ENCODE data around the gene ZNF646. TPM values are rescaled to one million over a fixed set of nuclear protein-coding genes. Genes with fewer than 3 reads are reported as not detected.

The ZNF646 gene
- total RNA-seq, 2 experiments from 2014 or later, result 26.0 to 30.3 TPM

- Mint-ChIP-seq H3K36me3 (ENCODE audit: low read depth) (peaks cover 20% of the 10 kb centered on the region), H3K4me3 (no peak overlapping the region), H3K27ac (no peak overlapping the region), H3K27me3 (ENCODE audit: low read depth) (no peaks in the 10 kb centered on the region), H3K9me3 (ENCODE audit: insufficient read depth) (no peaks in the 10 kb centered on the region), H3K4me1 (ENCODE audit: low read depth) (peaks cover 5% of the 10 kb centered on the region)
- DNase-seq, result no peak
- ATAC-seq, result no peak
- ChIA-PET POLR2A (interaction anchor here (1.3 kb wide), 1 partner anchor 50 kb away, joined by 3 read pairs; the partner anchor contains the start of gene FUS), CTCF (interaction anchor here (3.2 kb wide), 1 partner anchor 12 kb away, joined by 16 read pairs; no protein-coding TSS in a partner anchor)
These were observed 56.2 kb downstream of the ZNF646 start for GRCh38 chr16:31130336-31130891.

DNA sequence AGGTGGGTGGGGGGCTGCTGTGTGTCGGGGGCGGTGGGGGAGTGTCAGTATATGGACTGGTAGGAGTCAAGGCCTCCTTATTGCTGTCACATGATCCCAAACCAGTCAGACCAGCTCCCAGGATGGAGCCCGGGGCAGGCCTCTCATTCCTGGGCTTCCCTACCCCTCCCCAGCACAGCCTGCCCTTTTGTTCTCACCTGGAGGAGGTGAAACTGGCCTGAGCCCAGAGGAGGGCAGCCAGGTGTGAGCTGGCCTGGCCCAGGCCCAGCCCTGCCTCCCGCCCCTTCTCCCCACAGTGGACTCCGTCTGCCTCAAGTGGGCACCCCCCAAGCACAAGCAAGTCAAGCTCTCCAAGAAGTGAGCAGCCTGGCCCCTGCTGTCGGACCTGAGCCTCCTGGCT is 56.7 kb downstream of the ZNF646 start:
- POLR2A ChIA-PET, result interaction anchor here (1.3 to 1.4 kb wide), 2 partner anchors 49 kb away, joined by 3 to 6 read pairs; partner anchors contain the start of gene FUS
- Mint-ChIP-seq H3K27me3 (ENCODE audit: low read depth) (no peaks in the 10 kb centered on the region), H3K4me3 (no peak overlapping the region), H3K4me1 (ENCODE audit: low read depth) (peaks cover 5% of the 10 kb centered on the region), H3K27ac (no peak overlapping the region), H3K9me3 (ENCODE audit: insufficient read depth) (no peaks in the 10 kb centered on the region), H3K36me3 (ENCODE audit: low read depth) (peaks cover 20% of the 10 kb centered on the region)
- ATAC-seq (no peak), DNase-seq (no peak)
- CTCF ChIA-PET, result interaction anchor here (3.2 kb wide), 1 partner anchor 11 kb away, joined by 16 read pairs; no protein-coding TSS in a partner anchor

GRCh38 chr16:31131416-31131815 is 57.2 kb downstream of the ZNF646 start:
- no peak overlapping the region for H3K27ac Mint-ChIP-seq
- POLR2A ChIA-PET, result interaction anchor here (1.4 kb wide), 1 partner anchor 49 kb away, joined by 6 read pairs; the partner anchor contains the start of gene FUS
- H3K36me3 Mint-ChIP-seq (ENCODE audit: low read depth), result peaks cover 18% of the 10 kb centered on the region
- ATAC-seq, result no peak
- CTCF ChIA-PET, result interaction anchor here (1.3 kb wide), 1 partner anchor 11 kb away, joined by 3 read pairs; no protein-coding TSS in a partner anchor
- no peak overlapping the region for H3K4me3 Mint-ChIP-seq
- H3K27me3 Mint-ChIP-seq (ENCODE audit: low read depth), result no peaks in the 10 kb centered on the region
- no peak for DNase-seq
- H3K9me3 Mint-ChIP-seq (ENCODE audit: insufficient read depth), result no peaks in the 10 kb centered on the region
- peaks cover 5% of the 10 kb centered on the region for H3K4me1 Mint-ChIP-seq (ENCODE audit: low read depth)

DNA sequence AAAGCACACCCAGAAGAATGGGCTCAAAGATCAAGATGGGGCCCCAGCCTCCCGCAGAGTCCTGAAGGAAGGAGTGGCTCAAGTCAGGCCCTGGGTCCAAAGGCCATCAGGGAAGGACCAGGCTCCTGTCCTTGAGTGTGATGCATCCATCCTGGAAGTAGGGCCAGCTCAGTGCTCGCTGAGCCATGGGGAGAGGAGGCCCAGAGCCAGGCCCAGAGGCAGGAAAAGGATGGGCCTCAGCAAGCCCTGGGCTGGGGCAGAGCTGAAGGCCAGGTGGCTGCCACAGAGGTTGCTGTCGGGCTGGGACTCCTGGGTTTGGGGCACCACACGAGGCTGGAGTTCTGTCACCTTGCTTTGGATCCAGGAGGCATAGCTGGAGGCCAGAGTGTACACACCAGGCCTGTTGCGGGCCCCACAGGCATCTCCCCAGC is 57.6 kb downstream of the ZNF646 start:
- no peaks in the 10 kb centered on the region for H3K9me3 Mint-ChIP-seq (ENCODE audit: insufficient read depth)
- no peak overlapping the region for H3K4me3 Mint-ChIP-seq
- H3K36me3 Mint-ChIP-seq (ENCODE audit: low read depth), result peaks cover 18% of the 10 kb centered on the region
- ATAC-seq, result no peak
- peaks cover 5% of the 10 kb centered on the region for H3K4me1 Mint-ChIP-seq (ENCODE audit: low read depth)
- no peak for DNase-seq
- H3K27ac Mint-ChIP-seq, result no peak overlapping the region
- H3K27me3 Mint-ChIP-seq (ENCODE audit: low read depth), result no peaks in the 10 kb centered on the region
- ChIA-PET POLR2A (interaction anchor here (1.4 kb wide), 1 partner anchor 48 kb away, joined by 6 read pairs; the partner anchor contains the start of gene FUS), CTCF (interaction anchor here (1.3 kb wide), 1 partner anchor 10 kb away, joined by 3 read pairs; no protein-coding TSS in a partner anchor)

GRCh38 chr16:31132303-31132979 is 58.2 kb downstream of the ZNF646 start:
- no peak for DNase-seq
- ChIA-PET POLR2A (interaction anchor here (1.4 kb wide), 1 partner anchor 48 kb away, joined by 6 read pairs; the partner anchor contains the start of gene FUS), CTCF (interaction anchor here (1.0 to 1.3 kb wide), 2 partner anchors 10 kb away, joined by 3 read pairs; no protein-coding TSS in a partner anchor)
- no peaks in the 10 kb centered on the region for H3K27me3 Mint-ChIP-seq (ENCODE audit: low read depth)
- ATAC-seq, result no peak
- peaks cover 5% of the 10 kb centered on the region for H3K4me1 Mint-ChIP-seq (ENCODE audit: low read depth)
- peaks cover 18% of the 10 kb centered on the region for H3K36me3 Mint-ChIP-seq (ENCODE audit: low read depth)
- no peak overlapping the region for H3K27ac Mint-ChIP-seq
- H3K4me3 Mint-ChIP-seq, result no peak overlapping the region
- no peaks in the 10 kb centered on the region for H3K9me3 Mint-ChIP-seq (ENCODE audit: insufficient read depth)

GRCh38 chr16:31133046-31133501 is 58.9 kb downstream of the ZNF646 start:
- no peak overlapping the region for H3K27ac Mint-ChIP-seq
- POLR2A ChIA-PET, result no interaction called here

More at GRCh38 chr16:31133046-31133501, 58.9 kb downstream of the ZNF646 start:
- no peak overlapping the region for H3K4me3 Mint-ChIP-seq
- H3K9me3 Mint-ChIP-seq (ENCODE audit: insufficient read depth), result no peaks in the 10 kb centered on the region
- CTCF ChIA-PET, result interaction anchor here (1.0 kb wide), 1 partner anchor 9 kb away, joined by 3 read pairs; no protein-coding TSS in a partner anchor
- no peaks in the 10 kb centered on the region for H3K27me3 Mint-ChIP-seq (ENCODE audit: low read depth)
- H3K4me1 Mint-ChIP-seq (ENCODE audit: low read depth), result peaks cover 5% of the 10 kb centered on the region
- peaks cover 13% of the 10 kb centered on the region for H3K36me3 Mint-ChIP-seq (ENCODE audit: low read depth)
- ATAC-seq (no peak), DNase-seq (no peak)

Other genes with a start within 250 kb of the ZNF646 start
- gene BCL7C, start 180.3 kb upstream of the ZNF646 start, total RNA-seq, result 10 to 100 TPM; 30.3 to 34.5 TPM
- under 1 TPM; 0.23 to 0.34 TPM for gene CTF1, start 177.8 kb upstream of the ZNF646 start, total RNA-seq
- gene FBXL19, start 150.8 kb upstream of the ZNF646 start, total RNA-seq, result 10 to 100 TPM; 22.7 to 23.1 TPM
- 10 to 100 TPM; 21.4 to 23.1 TPM for gene ORAI3, start 125.4 kb upstream of the ZNF646 start, total RNA-seq
- 10 to 100 TPM; 25.6 to 28.4 TPM for gene SETD1A, start 116.7 kb upstream of the ZNF646 start, total RNA-seq
- gene HSD3B7, start 89.2 kb upstream of the ZNF646 start, total RNA-seq, result 1 to 10 TPM; 6.3 to 7.8 TPM
- 1 to 10 TPM; 1.7 to 2.2 TPM for gene STX1B, start 63.8 kb upstream of the ZNF646 start, total RNA-seq
- gene STX4, start 40.9 kb upstream of the ZNF646 start, total RNA-seq, result 10 to 100 TPM; 46.4 to 53.5 TPM
- 10 to 100 TPM; 20.8 to 22.2 TPM for gene ZNF668, start 182 bp upstream of the ZNF646 start, total RNA-seq
- gene PRSS53, start 14.5 kb downstream of the ZNF646 start, total RNA-seq, result 1 to 10 TPM; 5.3 to 6.8 TPM
- 10 to 100 TPM; 71.6 to 78.8 TPM for gene VKORC1, start 20.4 kb downstream of the ZNF646 start, total RNA-seq
- gene BCKDK, start 34.0 kb downstream of the ZNF646 start, total RNA-seq, result 10 to 100 TPM; 38.9 TPM
- 10 to 100 TPM; 58.6 to 63.8 TPM for gene KAT8, start 43.2 kb downstream of the ZNF646 start, total RNA-seq
- gene PRSS8, start 61.3 kb downstream of the ZNF646 start, total RNA-seq, result not detected
- gene PRSS36, start 75.6 kb downstream of the ZNF646 start, total RNA-seq, result 1 to 10 TPM in 1 of 2 experiments, under 1 TPM in 1; 0.95 to 1.3 TPM
- gene FUS, start 105.7 kb downstream of the ZNF646 start, total RNA-seq, result 100 to 1,000 TPM; 536 to 569 TPM
- 10 to 100 TPM; 97.7 to 99.5 TPM for gene PYCARD, start 128.3 kb downstream of the ZNF646 start, total RNA-seq
- not detected for gene TRIM72, start 139.7 kb downstream of the ZNF646 start, total RNA-seq
- not detected for gene PYDC1, start 142.7 kb downstream of the ZNF646 start, total RNA-seq
- 10 to 100 TPM; 15.3 to 17.7 TPM for gene ITGAM, start 185.6 kb downstream of the ZNF646 start, total RNA-seq

Data from activated CD8-positive, alpha-beta T cell treated with anti-CD3 and anti-CD28 coated beads, Interleukin-2, amount 10 ng/mL, durations not matched to agents 7 days and 5 days (primary cell).